ENCODE measurements around the gene PPP1R9B.

- TF ChIP-seq CTCF (conservative IDR thresholded peaks at IDR 0.05), result no peak
- TF ChIP-seq ZFX (IDR thresholded peaks at IDR 0.05), result no peak
These were observed 59.2 kb downstream of the PPP1R9B start for GRCh38 chr17:50090971-50091917.

Data from C4-2B (cell line).